CD4-positive, alpha-beta T cell treated with Interleukin-2 at 100 ng/mL for 4 hours (primary cell): ENCODE data around the gene MYOC.
"Not testable (repeated sequence)": the region's sequence is repeated elsewhere in the genome, so short reads cannot be mapped to it uniquely, and the experiment has no call there.

ENCODE experiments used
- DNase-seq: peaks from one replicate; pipeline ENCODE4 v3.0.0-alpha.2; 2020; ENCODE audit warnings: low spot score

Gene MYOC

DNA sequence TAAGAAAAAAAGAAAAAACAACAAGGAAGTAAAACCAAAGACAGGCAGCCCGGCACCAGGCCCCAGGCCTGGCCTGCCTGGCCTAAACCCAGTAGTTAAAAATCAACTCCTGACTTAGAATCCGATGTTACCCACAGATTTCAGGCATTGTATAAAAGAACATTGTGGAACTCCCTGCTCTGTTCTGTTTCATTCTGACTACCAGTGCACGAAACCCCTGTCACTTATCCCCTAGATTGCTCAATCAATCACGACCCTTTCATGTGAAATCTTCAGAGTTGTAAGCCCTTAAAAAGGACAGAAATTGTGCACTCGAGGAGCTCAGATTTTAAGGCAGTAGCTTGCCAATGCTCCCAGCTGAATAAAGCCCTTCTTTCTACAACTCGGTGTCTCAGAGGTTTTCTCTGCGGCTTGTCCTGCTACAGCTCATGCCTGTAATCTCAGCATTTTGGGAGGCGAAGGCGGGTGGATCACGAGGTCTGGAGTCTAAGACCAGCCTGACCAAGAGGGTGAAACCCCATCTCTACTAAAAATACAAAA, 46.0 kb downstream of the MYOC start:
- no peak for DNase-seq

DNA sequence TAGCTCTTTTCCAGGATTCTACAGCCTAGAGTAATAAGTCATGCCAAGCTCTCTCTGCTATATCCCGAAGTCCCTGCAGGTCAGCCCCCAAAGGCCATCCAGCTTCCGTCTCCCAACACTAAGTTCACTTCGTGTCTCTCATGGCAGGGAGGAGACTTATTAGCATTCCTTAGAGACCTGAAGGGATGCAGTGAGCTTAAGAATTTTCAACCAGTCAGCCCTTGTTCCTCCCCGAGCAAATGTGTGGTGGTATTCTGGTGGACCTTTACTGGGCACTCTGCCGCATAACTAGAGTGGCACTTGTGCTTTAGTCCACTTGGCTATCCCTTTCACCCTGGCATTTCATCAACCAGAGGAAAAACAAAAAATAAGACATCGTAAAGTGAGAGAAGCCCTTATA, 49.4 kb downstream of the MYOC start:
- not testable (repeated sequence) for DNase-seq

DNA sequence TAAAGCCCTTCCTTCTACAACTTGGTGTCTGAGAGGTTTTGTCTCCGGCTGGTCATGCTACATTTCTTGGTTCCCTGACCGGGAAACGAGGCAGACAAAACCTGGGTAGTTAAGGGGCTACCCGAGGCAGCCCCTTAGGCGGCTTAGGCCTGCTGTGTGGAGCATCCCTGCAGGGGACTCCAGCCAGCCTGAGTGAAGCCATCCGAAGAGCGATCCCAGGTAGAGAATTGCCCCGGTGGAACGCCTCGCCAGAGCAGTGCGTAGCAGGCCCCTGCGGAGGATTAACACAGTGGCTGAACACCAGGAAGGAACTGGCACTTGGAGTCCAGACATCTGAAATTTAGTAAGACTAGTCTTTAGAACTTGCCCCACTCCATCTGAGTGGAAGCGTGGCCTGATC, 51.6 kb downstream of the MYOC start:
- DNase-seq, result no peak

DNA sequence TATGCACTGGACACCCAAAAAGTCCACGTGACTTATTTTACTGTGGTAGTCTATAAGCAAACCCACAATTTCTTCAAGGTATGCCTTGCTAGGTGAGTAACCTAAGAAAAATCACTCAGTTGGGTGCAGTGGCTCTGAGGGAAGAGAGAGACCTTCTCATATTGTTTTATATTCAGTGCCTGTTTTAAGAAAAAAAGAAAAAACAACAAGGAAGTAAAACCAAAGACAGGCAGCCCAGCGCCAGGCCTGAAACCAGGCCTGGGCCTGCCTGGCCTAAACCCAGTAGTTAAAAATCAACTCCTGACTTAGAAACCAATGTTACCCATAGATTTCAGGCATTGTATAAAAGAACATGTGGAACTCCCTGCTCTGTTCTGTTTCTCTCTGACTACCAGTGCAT, 52.2 kb downstream of the MYOC start:
- DNase-seq, result not testable (repeated sequence)

DNA sequence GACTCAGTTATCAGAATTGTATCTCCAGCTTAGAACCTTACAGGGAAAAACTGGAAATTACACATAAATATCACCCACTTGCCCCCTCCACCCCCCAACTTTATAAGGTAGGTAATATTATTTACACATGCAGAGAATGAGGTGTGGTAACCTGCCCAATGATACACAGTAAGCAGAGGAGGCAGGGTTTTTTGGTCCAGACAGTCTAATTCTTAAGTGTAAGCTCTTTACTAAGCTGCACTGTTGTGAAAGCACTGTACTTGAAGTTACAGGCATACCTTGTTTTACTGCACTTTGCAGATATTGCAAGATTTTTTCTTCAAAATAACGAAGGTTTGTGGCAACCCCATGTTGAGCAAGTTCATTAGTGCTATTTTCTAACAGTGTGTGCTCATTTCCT, 55.3 kb downstream of the MYOC start:
- no peak for DNase-seq

DNA sequence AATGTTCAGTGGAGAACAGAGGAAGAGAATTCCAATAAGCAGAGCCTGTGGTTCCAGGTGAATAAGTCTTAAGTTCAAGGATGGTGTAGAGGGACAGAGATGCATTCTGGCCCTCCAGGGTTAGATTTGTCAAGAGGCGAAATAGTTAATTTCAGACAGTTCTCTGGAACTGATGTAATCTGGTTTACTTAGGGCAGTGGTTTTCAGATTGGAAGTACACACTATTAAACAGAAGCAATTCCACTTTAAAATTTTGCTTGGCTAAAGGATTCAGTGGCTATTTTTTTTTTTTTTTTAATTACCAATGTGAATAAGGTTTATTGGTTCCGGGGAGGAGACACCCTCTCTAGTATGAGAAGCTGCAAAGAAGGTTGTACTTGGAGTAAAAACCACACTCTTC, 55.8 kb downstream of the MYOC start:
- no peak for DNase-seq

DNA sequence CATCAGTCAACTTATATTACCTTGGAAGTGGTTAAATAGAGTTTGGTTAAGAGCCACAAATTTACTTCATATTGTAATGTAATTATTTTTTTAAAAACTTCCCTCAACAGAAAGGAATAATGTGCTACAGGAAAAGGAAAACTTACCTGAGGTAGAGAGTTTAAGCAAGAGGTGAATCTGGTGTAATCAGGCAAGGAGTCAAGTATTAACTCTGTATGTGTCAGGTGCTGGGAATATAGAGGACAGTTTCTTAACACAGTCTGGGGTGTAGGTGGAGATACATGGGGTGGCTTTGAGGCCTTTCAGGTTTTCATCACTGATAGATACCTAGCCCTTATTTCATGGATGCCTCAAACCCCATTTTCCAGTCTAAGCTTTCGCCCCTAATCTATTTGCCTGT, 56.4 kb downstream of the MYOC start:
- DNase-seq, result no peak

DNA sequence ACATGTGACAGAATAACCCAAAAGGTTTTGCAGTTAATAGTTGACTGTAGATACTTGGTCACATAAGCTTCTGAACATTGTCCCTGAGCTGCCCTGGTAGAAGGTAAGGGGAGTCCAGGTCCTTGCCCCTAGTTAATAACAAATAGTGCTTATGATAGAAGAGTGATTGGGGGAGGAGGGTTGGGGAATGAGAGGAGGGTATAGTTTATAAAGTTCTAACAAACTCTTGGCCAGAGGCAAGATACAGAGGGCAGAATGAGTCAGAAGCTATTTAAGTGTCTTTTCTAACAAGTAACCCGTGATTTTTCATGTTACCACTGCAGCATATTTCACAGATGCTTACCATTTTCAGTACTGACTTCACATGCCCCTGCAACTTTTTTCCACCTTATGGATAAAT, 57.2 kb downstream of the MYOC start:
- DNase-seq, result no peak

DNA sequence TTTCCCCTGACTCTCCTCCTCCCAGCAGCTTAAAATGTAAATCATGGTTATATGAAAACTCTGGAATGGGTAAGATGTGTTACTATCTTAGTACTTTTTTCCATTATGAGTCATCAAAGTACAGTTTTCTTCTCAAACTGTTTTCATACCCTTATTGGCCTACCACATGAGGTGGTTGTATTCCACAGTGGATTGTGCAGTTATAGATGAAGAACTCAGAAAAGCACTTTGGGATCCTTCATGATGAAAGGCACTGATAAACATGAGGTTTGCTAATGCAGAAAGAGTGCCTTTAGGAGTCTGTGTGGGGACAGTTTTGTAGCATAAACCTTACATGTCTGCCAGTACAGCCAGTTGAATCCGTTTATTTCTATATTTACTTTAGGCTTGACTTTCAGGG, 62.5 kb downstream of the MYOC start:
- DNase-seq, result no peak

DNA sequence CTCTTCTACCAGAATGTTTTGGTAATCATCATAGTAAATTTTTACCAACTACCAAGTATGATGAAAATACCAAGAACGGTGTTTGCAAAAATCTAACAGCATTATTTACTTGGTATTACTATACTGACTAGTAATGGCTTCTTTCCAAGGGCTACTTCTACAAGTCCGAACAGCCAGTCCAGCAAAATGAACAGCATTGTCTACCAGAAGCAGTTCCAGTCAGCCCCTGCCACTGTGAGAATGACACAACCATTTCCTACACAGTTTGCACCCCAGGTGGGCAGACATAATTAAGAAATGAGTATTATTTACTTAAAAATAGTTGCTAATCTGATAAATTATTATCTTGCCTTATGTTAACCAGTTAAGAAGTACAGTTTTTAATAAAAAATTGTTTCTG, 64.3 kb downstream of the MYOC start:
- no peak for DNase-seq

DNA sequence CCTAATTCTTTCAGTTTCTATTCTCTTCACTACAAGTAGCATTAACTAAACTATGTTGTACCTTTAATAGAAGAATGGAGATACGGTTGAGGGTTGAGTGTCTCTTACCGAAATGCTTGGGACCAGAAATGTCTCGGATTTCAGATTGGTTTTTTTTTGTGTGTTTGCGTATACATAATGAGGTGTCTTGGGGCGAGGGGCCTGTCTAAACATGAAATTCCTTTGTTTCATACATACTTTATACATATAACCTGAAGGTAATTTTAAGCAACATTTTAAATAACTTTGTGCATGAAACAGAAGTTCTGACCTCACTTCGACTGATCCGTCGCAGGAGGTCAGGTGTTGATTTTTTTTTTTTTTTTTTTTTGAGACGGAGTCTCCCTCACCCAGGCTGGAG, 66.8 kb downstream of the MYOC start:
- no peak for DNase-seq
